Measurements from ENCODE around the gene GCFC2. TPM values are rescaled to one million over a fixed set of nuclear protein-coding genes. Genes with fewer than 3 reads are reported as not detected.

Gene GCFC2
- 16.9 TPM for polyA plus RNA-seq (2013, experiment 1 of 2)
- polyA plus RNA-seq (2013, experiment 2 of 2): 16.8 TPM

GRCh38 chr2:75710577-75711253 lies at the start of gene GCFC2:
TSS of gene GCFC2 (minus strand) at chr2:75710915. CDS start at chr2:75710855, 60 bp downstream.
- no CpG with 5 or more reads among the region's 66 CpGs for WGBS (ENCODE audit: extremely low coverage, insufficient coverage, low lambda C conversion rate)
- Histone ChIP-seq H3K79me2 (ENCODE audit: control insufficient read depth, insufficient read depth, low read length) (no peaks in the 10 kb centered on the region), H4K8ac (ENCODE audit: low read depth, low read length) (peak within 1 kb of the TSS; percentile 30), H2AK5ac (ENCODE audit: low read length) (no peak within 1 kb of the TSS), H3K4me2 (ENCODE audit: low read length) (peak within 1 kb of the TSS; percentile 74), H2BK15ac (replicated peaks; ENCODE audit: low read depth) (no peak within 1 kb of the TSS), H3K27me3 (ENCODE audit: insufficient read depth, low read length, poor library complexity) (no peaks in the 10 kb centered on the region), H2BK120ac (ENCODE audit: low read depth, low read length) (no peak within 1 kb of the TSS), H3K4me3 (ENCODE audit: low read length) (peak within 1 kb of the TSS; percentile 58), H3K4me1 (ENCODE audit: control insufficient read depth, low read depth, low read length) (peaks cover 3% of the 10 kb centered on the region), H3K23ac (ENCODE audit: low read length) (no peak within 1 kb of the TSS), H3K79me1 (ENCODE audit: low read length) (no peaks in the 10 kb centered on the region), H3K36me3 (ENCODE audit: control insufficient read depth, insufficient read depth, low read length) (no peaks in the 10 kb centered on the region), H2BK5ac (ENCODE audit: low read length) (peak within 1 kb of the TSS; percentile 54), H3K4ac (ENCODE audit: low read depth, low read length) (no peak within 1 kb of the TSS), H3K27ac (ENCODE audit: low read depth, low read length) (peak within 1 kb of the TSS; percentile 81), H3K9ac (ENCODE audit: low read length) (peak within 1 kb of the TSS; percentile 85), H3K56ac (ENCODE audit: low read length) (peak within 1 kb of the TSS; percentile 90), H4K5ac (ENCODE audit: low read length) (peak within 1 kb of the TSS; percentile 93), H3K18ac (ENCODE audit: low read length) (peak within 1 kb of the TSS; percentile 78)
- DNase-seq: peak; percentile 95

- no peak overlapping the region for H3K9ac ChIP-seq (ENCODE audit: low read length)
- H3K27ac ChIP-seq (ENCODE audit: low read depth, low read length): no peak overlapping the region
- no peak overlapping the region for H3K18ac ChIP-seq (ENCODE audit: low read length)
- no peaks in the 10 kb centered on the region for H3K79me2 ChIP-seq (ENCODE audit: control insufficient read depth, insufficient read depth, low read length)
- H2BK15ac ChIP-seq (replicated peaks; ENCODE audit: low read depth): no peak overlapping the region
- H4K8ac ChIP-seq (ENCODE audit: low read depth, low read length): no peak overlapping the region
- H4K5ac ChIP-seq (ENCODE audit: low read length): no peak overlapping the region
- no peak overlapping the region for H2BK120ac ChIP-seq (ENCODE audit: low read depth, low read length)
- H3K79me1 ChIP-seq (ENCODE audit: low read length): no peaks in the 10 kb centered on the region
- H3K23ac ChIP-seq (ENCODE audit: low read length): no peak overlapping the region
- no peak overlapping the region for H3K4ac ChIP-seq (ENCODE audit: low read depth, low read length)
- H2AK5ac ChIP-seq (ENCODE audit: low read length): no peak overlapping the region
- H3K36me3 ChIP-seq (ENCODE audit: control insufficient read depth, insufficient read depth, low read length): no peaks in the 10 kb centered on the region
- H3K56ac ChIP-seq (ENCODE audit: low read length): no peak overlapping the region
- no peaks in the 10 kb centered on the region for H3K4me1 ChIP-seq (ENCODE audit: control insufficient read depth, low read depth, low read length)
- no peaks in the 10 kb centered on the region for H3K27me3 ChIP-seq (ENCODE audit: insufficient read depth, low read length, poor library complexity)
- DNase-seq: no peak
- H3K4me2 ChIP-seq (ENCODE audit: low read length): no peak overlapping the region
- H2BK5ac ChIP-seq (ENCODE audit: low read length): no peak overlapping the region
- no CpG with 5 or more reads among the region's 1 CpG for WGBS (ENCODE audit: extremely low coverage, insufficient coverage, low lambda C conversion rate)
- no peak overlapping the region for H3K4me3 ChIP-seq (ENCODE audit: low read length)
These were observed 42.1 kb upstream of the GCFC2 start for GRCh38 chr2:75752828-75753227.

GRCh38 chr2:75751824-75752468 lies 41.2 kb upstream of the GCFC2 start:
- Histone ChIP-seq H3K79me1 (ENCODE audit: low read length) (no peaks in the 10 kb centered on the region), H3K23ac (ENCODE audit: low read length) (no peak overlapping the region), H2BK5ac (ENCODE audit: low read length) (no peak overlapping the region), H2BK120ac (ENCODE audit: low read depth, low read length) (no peak overlapping the region), H3K36me3 (ENCODE audit: control insufficient read depth, insufficient read depth, low read length) (no peaks in the 10 kb centered on the region), H4K5ac (ENCODE audit: low read length) (no peak overlapping the region), H3K4me2 (ENCODE audit: low read length) (no peak overlapping the region), H3K9ac (ENCODE audit: low read length) (no peak overlapping the region), H3K56ac (ENCODE audit: low read length) (no peak overlapping the region), H3K18ac (ENCODE audit: low read length) (no peak overlapping the region), H3K4me1 (ENCODE audit: control insufficient read depth, low read depth, low read length) (no peaks in the 10 kb centered on the region), H4K8ac (ENCODE audit: low read depth, low read length) (no peak overlapping the region), H2AK5ac (ENCODE audit: low read length) (no peak overlapping the region), H3K27ac (ENCODE audit: low read depth, low read length) (no peak overlapping the region), H3K4me3 (ENCODE audit: low read length) (no peak overlapping the region), H2BK15ac (replicated peaks; ENCODE audit: low read depth) (no peak overlapping the region), H3K27me3 (ENCODE audit: insufficient read depth, low read length, poor library complexity) (no peaks in the 10 kb centered on the region), H3K4ac (ENCODE audit: low read depth, low read length) (no peak overlapping the region), H3K79me2 (ENCODE audit: control insufficient read depth, insufficient read depth, low read length) (no peaks in the 10 kb centered on the region)
- no peak for DNase-seq
- no CpG with 5 or more reads among the region's 5 CpGs for WGBS (ENCODE audit: extremely low coverage, insufficient coverage, low lambda C conversion rate)

GRCh38 chr2:75751360-75751759 lies 40.6 kb upstream of the GCFC2 start:
- no peaks in the 10 kb centered on the region for H3K36me3 ChIP-seq (ENCODE audit: control insufficient read depth, insufficient read depth, low read length)
- H3K9ac ChIP-seq (ENCODE audit: low read length): no peak overlapping the region

GRCh38 chr2:75737961-75738360 lies 27.2 kb upstream of the GCFC2 start:
- no peak for DNase-seq
- Histone ChIP-seq H2BK5ac (ENCODE audit: low read length) (no peak overlapping the region), H3K36me3 (ENCODE audit: control insufficient read depth, insufficient read depth, low read length) (no peaks in the 10 kb centered on the region), H3K18ac (ENCODE audit: low read length) (no peak overlapping the region), H3K79me2 (ENCODE audit: control insufficient read depth, insufficient read depth, low read length) (no peaks in the 10 kb centered on the region), H3K4me3 (ENCODE audit: low read length) (no peak overlapping the region), H4K8ac (ENCODE audit: low read depth, low read length) (no peak overlapping the region), H2AK5ac (ENCODE audit: low read length) (no peak overlapping the region), H3K23ac (ENCODE audit: low read length) (no peak overlapping the region), H3K4me1 (ENCODE audit: control insufficient read depth, low read depth, low read length) (no peaks in the 10 kb centered on the region), H3K79me1 (ENCODE audit: low read length) (no peaks in the 10 kb centered on the region), H3K27me3 (ENCODE audit: insufficient read depth, low read length, poor library complexity) (no peaks in the 10 kb centered on the region), H2BK15ac (replicated peaks; ENCODE audit: low read depth) (no peak overlapping the region), H4K5ac (ENCODE audit: low read length) (no peak overlapping the region), H3K9ac (ENCODE audit: low read length) (no peak overlapping the region), H2BK120ac (ENCODE audit: low read depth, low read length) (no peak overlapping the region), H3K4me2 (ENCODE audit: low read length) (no peak overlapping the region), H3K4ac (ENCODE audit: low read depth, low read length) (no peak overlapping the region), H3K27ac (ENCODE audit: low read depth, low read length) (no peak overlapping the region), H3K56ac (ENCODE audit: low read length) (no peak overlapping the region)
- no CpG with 5 or more reads among the region's 1 CpG for WGBS (ENCODE audit: extremely low coverage, insufficient coverage, low lambda C conversion rate)

More at GRCh38 chr2:75751360-75751759, 40.6 kb upstream of the GCFC2 start:
- no peak for DNase-seq
- H4K8ac ChIP-seq (ENCODE audit: low read depth, low read length): no peak overlapping the region
- no peaks in the 10 kb centered on the region for H3K4me1 ChIP-seq (ENCODE audit: control insufficient read depth, low read depth, low read length)
- no peak overlapping the region for H4K5ac ChIP-seq (ENCODE audit: low read length)
- no peak overlapping the region for H3K18ac ChIP-seq (ENCODE audit: low read length)
- no peaks in the 10 kb centered on the region for H3K79me2 ChIP-seq (ENCODE audit: control insufficient read depth, insufficient read depth, low read length)
- no CpG with 5 or more reads among the region's 4 CpGs for WGBS (ENCODE audit: extremely low coverage, insufficient coverage, low lambda C conversion rate)
- H3K4me2 ChIP-seq (ENCODE audit: low read length): no peak overlapping the region
- H2AK5ac ChIP-seq (ENCODE audit: low read length): no peak overlapping the region
- no peaks in the 10 kb centered on the region for H3K27me3 ChIP-seq (ENCODE audit: insufficient read depth, low read length, poor library complexity)
- H2BK120ac ChIP-seq (ENCODE audit: low read depth, low read length): no peak overlapping the region
- no peak overlapping the region for H3K27ac ChIP-seq (ENCODE audit: low read depth, low read length)
- H2BK5ac ChIP-seq (ENCODE audit: low read length): no peak overlapping the region
- H3K4me3 ChIP-seq (ENCODE audit: low read length): no peak overlapping the region
- no peak overlapping the region for H3K56ac ChIP-seq (ENCODE audit: low read length)
- no peak overlapping the region for H3K4ac ChIP-seq (ENCODE audit: low read depth, low read length)
- H3K79me1 ChIP-seq (ENCODE audit: low read length): no peaks in the 10 kb centered on the region
- H3K23ac ChIP-seq (ENCODE audit: low read length): no peak overlapping the region
- H2BK15ac ChIP-seq (replicated peaks; ENCODE audit: low read depth): no peak overlapping the region

Measured in mesendoderm (in vitro differentiated cells).